Natural killer cell (primary cell): Measurements from ENCODE around the gene GRK1. TPM values are rescaled to one million over a fixed set of nuclear protein-coding genes. Genes with fewer than 3 reads are reported as not detected.

ENCODE experiments used
- ATAC-seq, 3 donors: fragments of 150-1000 bp in 2 of 3; fragments of 200-7000 bp in 1 of 3; cut with Tn5 transposase; 1 replicate in 1 of 3; 2 replicates in 2 of 3; pipeline ENCODE4 v1.10.0; 2021; ENCODE audit warnings: mild to moderate bottlenecking in 2 of 3, moderate library complexity in 2 of 3
- DNase-seq, 2 donors: peaks; one replicate each; pipeline versions ENCODE4 v3.0.0 to v3.0.0-alpha.2; 2013 to 2021; ENCODE audit warnings: mixed read lengths in 1 of 2
- H3K27ac ChIP-seq: one replicate; pipeline ENCODE4 v1.5.1; 2013; ENCODE audit warnings: mild to moderate bottlenecking, low read length
- H3K27me3 ChIP-seq: one replicate; pipeline ENCODE4 v1.6.1; 2013; ENCODE audit warnings: low read length; ENCODE audit not compliant: control insufficient read depth, insufficient read depth
- H3K36me3 ChIP-seq: one replicate; pipeline ENCODE4 v1.6.1; 2013; ENCODE audit warnings: low read length; ENCODE audit not compliant: control insufficient read depth, insufficient read depth
- H3K4me1 ChIP-seq: one replicate; pipeline ENCODE4 v1.6.1; 2013; ENCODE audit warnings: low read length; ENCODE audit not compliant: control insufficient read depth, insufficient read depth
- H3K4me3 ChIP-seq: one replicate; pipeline ENCODE4 v1.5.1; 2013; ENCODE audit warnings: low read length
- H3K9me3 ChIP-seq: one replicate; pipeline ENCODE4 v1.6.1; 2013; ENCODE audit warnings: low read length; ENCODE audit not compliant: control insufficient read depth, insufficient read depth
- H3K27ac Mint-ChIP-seq, 2 donors: one replicate each; pipeline ENCODE4 v1.8.0; 2022; ENCODE audit warnings: mild to moderate bottlenecking in 2 of 2, mixed read lengths in 2 of 2, moderate library complexity in 1 of 2
- H3K27me3 Mint-ChIP-seq, 2 donors: one replicate each; pipeline ENCODE4 v1.8.0; 2022; ENCODE audit warnings: low read depth in 2 of 2, mixed read lengths in 2 of 2
- H3K36me3 Mint-ChIP-seq: one replicate; pipeline ENCODE4 v1.8.0; 2022; ENCODE audit warnings: mixed read lengths
- H3K4me1 Mint-ChIP-seq, 2 donors: one replicate each; pipeline ENCODE4 v1.8.0; 2022; ENCODE audit warnings: mixed read lengths in 2 of 2
- H3K4me3 Mint-ChIP-seq: one replicate; pipeline ENCODE4 v1.8.0; 2022; ENCODE audit warnings: mild to moderate bottlenecking, moderate library complexity, mixed read lengths
- H3K9me3 Mint-ChIP-seq, 2 donors: one replicate each; pipeline ENCODE4 v1.8.0; 2022; ENCODE audit warnings: mixed read lengths in 2 of 2
- CTCF ChIP-seq: fragments of 200-600 bp; IDR thresholded peaks from one replicate; pipeline ENCODE4 v1.8.0; 2022; ENCODE audit warnings: antibody characterized with exemption
- WGBS: methylation state at CpG from one replicate; pipeline ENCODE4 v1.1.7; 2013; ENCODE audit warnings: missing lambda C conversion rate; ENCODE audit not compliant: insufficient coverage; 5-methylcytosine and 5-hydroxymethylcytosine counted together
- intact Hi-C: fragments of 100-400 bp; cut with micrococcal nuclease; formaldehyde crosslinking; loops from one replicate; pipeline ENCODE4 v1.14.2; 2022
- total RNA-seq, 4 donors: library from RNA; stranded (reverse); fragments of 120-200 nt in 1 of 4; gene quantifications; one replicate each; pipeline versions ENCODE4 v1.2.3 to v1.2.4, GENCODE V29; 2013 to 2022

Gene GRK1
- total RNA-seq, 3 donors from 2014 or later (not counting 1 experiment from before 2014, with no cell fraction given) = not detected

- WGBS = 87% methylated on average over 10 of the region's 10 CpGs
- peaks cover 9% of the 10 kb centered on the region for H3K9me3 ChIP-seq
- H3K36me3 ChIP-seq = no peaks in the 10 kb centered on the region
- H3K9me3 Mint-ChIP-seq = no peaks in the 10 kb centered on the region
- DNase-seq = peak in 1 of 2 donors; percentile 21
- H3K4me3 Mint-ChIP-seq = peak overlapping the region; percentile 17
- H3K27me3 ChIP-seq = peaks cover 4% of the 10 kb centered on the region
- H3K27ac Mint-ChIP-seq = no peak overlapping the region
- H3K27me3 Mint-ChIP-seq = peaks cover 0 to 5% of the 10 kb centered on the region in 2 donors
- peaks cover 0 to 11% of the 10 kb centered on the region in 2 donors for H3K4me1 Mint-ChIP-seq
- H3K4me1 ChIP-seq = peaks cover 20% of the 10 kb centered on the region
- no peak for TF ChIP-seq CTCF
- no peaks in the 10 kb centered on the region for H3K36me3 Mint-ChIP-seq
- intact Hi-C loops = no loop called here
- no peak for ATAC-seq
- no peak overlapping the region for H3K4me3 ChIP-seq
- H3K27ac ChIP-seq = no peak overlapping the region
These were observed 60.0 kb downstream of the GRK1 start for GRCh38 chr13:113726961-113727411.

GRCh38 chr13:113728571-113729054 lies 61.6 kb downstream of the GRK1 start:
- no peaks in the 10 kb centered on the region for H3K36me3 Mint-ChIP-seq
- no peak for ATAC-seq
- peaks cover 4% of the 10 kb centered on the region for H3K27me3 ChIP-seq
- no peak for TF ChIP-seq CTCF
- H3K9me3 ChIP-seq = peaks cover 9% of the 10 kb centered on the region
- no peak overlapping the region for H3K4me3 Mint-ChIP-seq
- H3K4me3 ChIP-seq = no peak overlapping the region
- no peaks in the 10 kb centered on the region for H3K9me3 Mint-ChIP-seq
- H3K27ac Mint-ChIP-seq = no peak overlapping the region
- 94% methylated on average over 16 of the region's 16 CpGs for WGBS
- no peaks in the 10 kb centered on the region for H3K36me3 ChIP-seq
- no peak overlapping the region for H3K27ac ChIP-seq
- DNase-seq = no peak
- peaks cover 0 to 16% of the 10 kb centered on the region in 2 donors for H3K4me1 Mint-ChIP-seq
- intact Hi-C loops = no loop called here
- peaks cover 20% of the 10 kb centered on the region for H3K4me1 ChIP-seq
- H3K27me3 Mint-ChIP-seq = peaks cover 0 to 5% of the 10 kb centered on the region in 2 donors

- Mint-ChIP-seq H3K36me3 (no peaks in the 10 kb centered on the region), H3K27me3 (peaks cover 0 to 5% of the 10 kb centered on the region in 2 donors), H3K4me1 (peaks cover 0 to 18% of the 10 kb centered on the region in 2 donors), H3K9me3 (no peaks in the 10 kb centered on the region), H3K4me3 (no peak overlapping the region), H3K27ac (no peak overlapping the region)
- peak in 1 of 2 donors; percentile 17 for DNase-seq
- 59% methylated on average over 34 of the region's 34 CpGs for WGBS
- Histone ChIP-seq H3K4me1 (peaks cover 18% of the 10 kb centered on the region), H3K4me3 (no peak overlapping the region), H3K27me3 (peaks cover 4% of the 10 kb centered on the region), H3K27ac (no peak overlapping the region), H3K36me3 (no peaks in the 10 kb centered on the region), H3K9me3 (peaks cover 9% of the 10 kb centered on the region)
- no peak for ATAC-seq
- intact Hi-C loops = no loop called here
- no peak for TF ChIP-seq CTCF
These were observed 62.4 kb downstream of the GRK1 start for GRCh38 chr13:113729187-113730019.
